Mucosa of descending colon (tissue), 3 donors: ENCODE measurements around the gene PALM2AKAP2. TPM values are rescaled to one million over a fixed set of nuclear protein-coding genes. Genes with fewer than 3 reads are reported as not detected.
A peak's percentile ranks its signal among the peaks of the same experiment; 100 is the strongest.

Source experiments
- ATAC-seq: fragments of 200-7000 bp; cut with Tn5 transposase; one replicate; pipeline ENCODE4 v1.9.1; 2020; ENCODE audit warnings: mild to moderate bottlenecking, moderate library complexity
- DNase-seq, 3 donors: peaks; one replicate each; pipeline ENCODE4 v3.0.0-alpha.2; 2020
- H3K36me3 ChIP-seq: fragments of 200-600 bp; one replicate; pipeline ENCODE4 v1.8.0; 2021; ENCODE audit warnings: low read depth, mild to moderate bottlenecking
- H3K4me1 ChIP-seq: fragments of 200-600 bp; one replicate; pipeline ENCODE4 v1.8.0; 2021; ENCODE audit warnings: low read depth, mild to moderate bottlenecking
- H3K4me3 ChIP-seq: fragments of 200-600 bp; one replicate; pipeline ENCODE4 v1.8.0; 2021; ENCODE audit warnings: mild to moderate bottlenecking
- H3K9me3 ChIP-seq: fragments of 200-600 bp; one replicate; pipeline ENCODE4 v1.8.0; 2021; ENCODE audit warnings: mild to moderate bottlenecking
- intact Hi-C, 2 donors: fragments of 100-400 bp; cut with DNase I in 1 of 2; cut with micrococcal nuclease in 1 of 2; formaldehyde crosslinking; loops; one replicate each; pipeline versions ENCODE4 v1.11.0 to v1.11.1; 2022; cut with DNase I, micrococcal nuclease
- total RNA-seq, 3 donors: library from RNA; stranded (reverse); fragmentation: NEBNext Ultra II Directional in 2 of 3; extraction: Animal tissue kit (Norgen Biotek cat#: 25700) in 2 of 3; gene quantifications; one replicate each; pipeline versions ENCODE4 v1.2.1 to v1.2.4, GENCODE V29; 2021 to 2023
- TF ChIP-seq, protein P1 (sequence below): fragments of 200-600 bp; IDR thresholded peaks from one replicate; pipeline ENCODE4 v1.8.0; 2022; ENCODE audit warnings: antibody characterized with exemption, mild to moderate bottlenecking
- donor health status: DM: no; HTN: no; CAD: no; lungs with moderate emphysema.
- donor health status: DM: no; HTN: no; CAD: no.
- donor health status: DM: no; HTN: yes; CAD: no.

Gene PALM2AKAP2
- total RNA-seq, 3 donors from 2014 or later, result 0.69 to 5.3 (median 2.0) TPM

DNA sequence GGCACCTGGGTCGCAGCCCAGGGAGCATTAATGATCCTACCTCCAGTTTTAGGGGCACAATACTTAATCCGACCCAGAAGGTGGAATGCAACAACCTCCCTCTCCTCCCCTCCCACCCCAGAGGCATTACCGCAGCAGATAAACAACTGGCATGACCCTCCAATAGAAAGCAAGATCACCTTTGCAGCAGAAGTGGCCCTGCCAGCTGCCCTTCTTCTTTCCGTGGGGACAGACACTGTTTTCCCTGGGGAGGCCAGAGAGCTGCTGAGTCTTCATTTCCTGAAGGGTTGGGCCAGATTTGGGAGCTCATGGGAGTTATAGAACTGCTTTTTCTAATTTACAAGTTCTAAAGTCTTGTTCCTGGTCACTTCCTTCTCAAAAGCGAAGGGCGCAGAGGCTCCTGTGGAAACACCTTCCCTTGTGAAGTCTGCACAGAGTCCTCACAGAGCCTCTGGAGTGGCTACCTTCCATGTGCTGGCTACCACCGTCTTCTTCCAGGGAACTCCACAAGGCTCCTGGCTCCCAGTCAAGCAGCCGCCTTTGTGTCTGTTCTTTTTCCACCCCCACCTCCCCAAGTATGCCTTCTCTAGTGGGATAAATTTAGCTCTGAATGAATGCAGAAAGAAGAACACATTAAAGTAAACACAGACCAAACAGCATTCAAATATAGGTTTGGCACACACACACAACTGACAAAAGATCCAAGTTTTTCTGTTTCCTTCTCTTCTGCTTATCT lies 8.0 kb upstream of the PALM2AKAP2 start:
- DNase-seq, result no peak
- TF ChIP-seq, protein P1, sequence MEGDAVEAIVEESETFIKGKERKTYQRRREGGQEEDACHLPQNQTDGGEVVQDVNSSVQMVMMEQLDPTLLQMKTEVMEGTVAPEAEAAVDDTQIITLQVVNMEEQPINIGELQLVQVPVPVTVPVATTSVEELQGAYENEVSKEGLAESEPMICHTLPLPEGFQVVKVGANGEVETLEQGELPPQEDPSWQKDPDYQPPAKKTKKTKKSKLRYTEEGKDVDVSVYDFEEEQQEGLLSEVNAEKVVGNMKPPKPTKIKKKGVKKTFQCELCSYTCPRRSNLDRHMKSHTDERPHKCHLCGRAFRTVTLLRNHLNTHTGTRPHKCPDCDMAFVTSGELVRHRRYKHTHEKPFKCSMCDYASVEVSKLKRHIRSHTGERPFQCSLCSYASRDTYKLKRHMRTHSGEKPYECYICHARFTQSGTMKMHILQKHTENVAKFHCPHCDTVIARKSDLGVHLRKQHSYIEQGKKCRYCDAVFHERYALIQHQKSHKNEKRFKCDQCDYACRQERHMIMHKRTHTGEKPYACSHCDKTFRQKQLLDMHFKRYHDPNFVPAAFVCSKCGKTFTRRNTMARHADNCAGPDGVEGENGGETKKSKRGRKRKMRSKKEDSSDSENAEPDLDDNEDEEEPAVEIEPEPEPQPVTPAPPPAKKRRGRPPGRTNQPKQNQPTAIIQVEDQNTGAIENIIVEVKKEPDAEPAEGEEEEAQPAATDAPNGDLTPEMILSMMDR, result no peak

GRCh38 chr9:109775516-109775915 lies 4.5 kb upstream of the PALM2AKAP2 start:
- intact Hi-C loops, result no loop called here
- DNase-seq, result no peak
- TF ChIP-seq, protein P1, result no peak
- Histone ChIP-seq H3K36me3 (no peaks in the 10 kb centered on the region), H3K4me1 (no peaks in the 10 kb centered on the region), H3K9me3 (no peaks in the 10 kb centered on the region), H3K4me3 (no peak overlapping the region)
- ATAC-seq, result no peak

More for the DNA sequence above, 8.0 kb upstream of the PALM2AKAP2 start:
- Histone ChIP-seq H3K4me3 (no peak overlapping the region), H3K36me3 (no peaks in the 10 kb centered on the region), H3K4me1 (no peaks in the 10 kb centered on the region), H3K9me3 (no peaks in the 10 kb centered on the region)
- no peak for ATAC-seq
- intact Hi-C loops, result no loop called here

DNA sequence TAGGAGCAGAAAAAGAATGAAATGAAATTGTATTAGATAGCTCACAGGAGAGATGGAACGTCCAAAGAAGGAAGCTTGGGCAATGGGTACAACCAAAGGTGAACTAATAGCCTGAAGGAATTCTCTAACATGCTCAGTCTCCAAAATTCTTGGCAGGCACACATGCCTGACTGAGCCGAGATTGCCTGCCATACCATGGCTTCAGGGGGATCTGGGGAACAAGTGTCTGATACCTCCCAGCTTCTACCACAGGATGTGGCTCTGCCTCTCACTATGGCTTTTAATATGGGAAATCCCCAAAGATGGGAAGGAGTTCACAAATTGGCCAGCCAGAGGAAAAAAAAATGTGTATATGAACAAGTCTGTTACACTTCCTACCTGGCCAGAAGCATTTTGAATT lies 3.6 kb upstream of the PALM2AKAP2 start:
- TF ChIP-seq, protein P1, result no peak
- no peak for ATAC-seq

DNA sequence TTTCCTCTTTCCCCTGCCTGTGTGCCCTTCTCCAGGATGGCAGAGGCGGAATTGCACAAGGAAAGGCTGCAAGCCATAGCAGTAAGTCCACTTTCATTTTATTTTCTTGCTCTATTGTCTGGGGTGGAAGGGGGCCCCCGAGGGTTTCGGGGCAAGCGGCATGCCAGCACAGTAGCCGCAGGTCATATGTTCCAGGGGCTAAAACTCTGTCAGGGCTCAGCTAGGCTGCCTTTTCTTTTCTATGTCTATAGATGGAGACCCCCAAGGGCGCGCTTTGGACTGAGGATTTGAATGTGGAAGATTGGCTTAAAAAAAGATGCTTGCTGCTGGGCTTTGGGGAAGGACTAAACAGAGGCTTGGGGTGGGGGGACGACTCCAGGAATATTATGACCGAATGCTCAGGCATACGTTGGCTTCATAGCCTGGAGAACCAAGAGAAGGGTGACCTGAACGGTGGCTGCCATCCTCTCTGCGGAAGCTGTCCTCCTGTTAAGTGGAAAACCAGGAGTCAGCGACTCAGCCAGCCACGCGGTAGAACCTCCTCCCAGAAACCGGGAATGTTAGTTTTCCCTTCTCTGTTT lies 545 bp downstream of the PALM2AKAP2 start:
- peak in 1 of 3 donors; percentile 2 for DNase-seq
- TF ChIP-seq, protein P1, result no peak
- Histone ChIP-seq H3K4me3 (no peak overlapping the region), H3K4me1 (no peaks in the 10 kb centered on the region), H3K9me3 (no peaks in the 10 kb centered on the region), H3K36me3 (no peaks in the 10 kb centered on the region)
- intact Hi-C loops, result no loop called here
- ATAC-seq, result no peak

More for the DNA sequence above, 3.6 kb upstream of the PALM2AKAP2 start:
- Histone ChIP-seq H3K36me3 (no peaks in the 10 kb centered on the region), H3K4me3 (no peak overlapping the region), H3K9me3 (no peaks in the 10 kb centered on the region), H3K4me1 (no peaks in the 10 kb centered on the region)
- DNase-seq, result no peak
- intact Hi-C loops, result no loop called here

DNA sequence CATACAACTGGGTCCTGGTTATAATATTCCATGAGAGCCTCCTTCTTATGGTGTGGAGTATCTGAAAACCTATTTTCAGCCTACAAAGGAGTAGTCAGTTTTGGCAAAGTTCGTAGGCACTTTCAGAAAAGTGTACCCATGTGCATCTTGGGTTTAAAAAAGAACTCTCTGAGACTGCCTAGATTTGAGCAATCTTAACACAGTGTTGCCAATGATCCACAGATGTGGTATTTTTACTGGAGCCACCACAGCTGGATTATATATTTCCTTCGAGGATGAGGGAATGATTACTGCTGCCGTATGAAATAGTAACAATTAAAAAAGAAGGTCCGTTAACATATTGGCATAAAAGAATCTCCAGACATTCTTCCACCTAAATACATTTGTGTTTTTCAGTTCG lies 1.1 kb downstream of the PALM2AKAP2 start:
- TF ChIP-seq, protein P1, result no peak
- DNase-seq (no peak), ATAC-seq (no peak)
- Histone ChIP-seq H3K4me3 (no peak overlapping the region), H3K9me3 (no peaks in the 10 kb centered on the region), H3K4me1 (no peaks in the 10 kb centered on the region), H3K36me3 (no peaks in the 10 kb centered on the region)
- intact Hi-C loops, result no loop called here
